GM12878 (cell line): ENCODE data around the gene CCDC107. TPM values are rescaled to one million over a fixed set of nuclear protein-coding genes. Genes with fewer than 3 reads are reported as not detected.

ENCODE experiments used
- ATAC-seq: fragments of 200-7000 bp; cut with Tn5 transposase; 3 replicates; pipeline ENCODE4 v1.9.1; 2020; ENCODE audit warnings: mild to moderate bottlenecking, moderate library complexity
- BruUV-seq: library from RNA; stranded (reverse); fragments of 400-500 nt; replicated peaks from 2 replicates; lab custom pipeline; 2021; lab: Mats Ljungman, UMichigan
- CTCF ChIA-PET: fragments of 300-600 bp; sonication (Branson Sonifier 250); formaldehyde crosslinking; extraction: SDS; loops from one replicate; lab custom pipeline; 2021; ENCODE audit warnings: inconsistent platforms; lab: Yijun Ruan, JAX
- POLR2A ChIA-PET: fragments of 350-600 bp; formaldehyde crosslinking; extraction: SDS; loops from one replicate; lab custom pipeline; 2021; ENCODE audit warnings: inconsistent platforms; lab: Charles Lee
- RAD21 ChIA-PET: fragments of 300-600 bp; sonication (Branson Sonifier 250); formaldehyde crosslinking; loops from one replicate; lab custom pipeline; 2023; ENCODE audit warnings: antibody characterized with exemption; ENCODE audit not compliant: unreplicated experiment; lab: Charles Lee
- SMC1A ChIA-PET: fragments of 300-600 bp; sonication (Branson Sonifier 250); formaldehyde crosslinking; loops from one replicate; lab custom pipeline; 2023; ENCODE audit not compliant: unreplicated experiment, uncharacterized antibody; lab: Charles Lee
- DNase-seq: peaks from one replicate; pipeline ENCODE4 v3.0.0-alpha.2; 2011; ENCODE audit warnings: low read depth, low spot score
- FAIRE-seq: peaks from 3 replicates; lab custom pipeline; 2011; peaks lifted over from hg19 to GRCh38; lab: Jason Lieb, UNC
- H2AFZ ChIP-seq: 2 replicates; pipeline ENCODE4 v1.6.0; 2011; ENCODE audit warnings: low read depth, low read length, control low read depth; ENCODE audit not compliant: control insufficient read depth
- H3K27ac ChIP-seq: 2 replicates; pipeline ENCODE4 v1.5.1; 2011; ENCODE audit warnings: control low read depth; ENCODE audit not compliant: control insufficient read depth, insufficient read depth
- H3K27me3 ChIP-seq, 2 experiments: replicated peaks in 1 of 2; 2 replicates each; pipeline versions ENCODE4 v1.6.0 to v1.6.1; 2011; ENCODE audit warnings: low read length in 1 of 2; ENCODE audit not compliant: control insufficient read depth in 2 of 2, insufficient read depth in 2 of 2
- H3K36me3 ChIP-seq, 2 experiments: 2 replicates each; pipeline ENCODE4 v1.5.1; 2011; ENCODE audit warnings: low read length in 1 of 2; ENCODE audit not compliant: control insufficient read depth in 2 of 2, insufficient read depth in 2 of 2
- H3K4me1 ChIP-seq: 2 replicates; pipeline ENCODE4 v1.6.1; 2011; ENCODE audit warnings: mild to moderate bottlenecking, low read length, moderate library complexity, mixed read lengths; ENCODE audit not compliant: control insufficient read depth, insufficient read depth
- H3K4me2 ChIP-seq: 2 replicates; pipeline ENCODE4 v1.6.0; 2011; ENCODE audit warnings: control low read depth; ENCODE audit not compliant: control insufficient read depth, insufficient read depth
- H3K4me3 ChIP-seq: fragments of 200-600 bp; sonication (generic); 2 replicates; pipeline ENCODE4 v1.5.1; 2016
- H3K79me2 ChIP-seq: 2 replicates; pipeline ENCODE4 v1.6.0; 2011; ENCODE audit warnings: low read length; ENCODE audit not compliant: control insufficient read depth, insufficient read depth
- H3K9ac ChIP-seq: 2 replicates; pipeline ENCODE4 v1.8.0; 2011; ENCODE audit warnings: low read length, control low read depth, mixed read lengths; ENCODE audit not compliant: control insufficient read depth, insufficient read depth
- H3K9me3 ChIP-seq: replicated peaks from 3 replicates; pipeline ENCODE4 v1.5.1; 2011; ENCODE audit warnings: mild to moderate bottlenecking, low read length; ENCODE audit not compliant: control insufficient read depth, insufficient read depth
- H4K20me1 ChIP-seq: 2 replicates; pipeline ENCODE4 v1.6.0; 2011; ENCODE audit not compliant: control insufficient read depth, insufficient read depth
- HDAC6 ChIP-seq: fragments of 200-600 bp; sonication (generic); IDR thresholded peaks from one replicate; pipeline ENCODE4 v1.8.0; 2017; ENCODE audit warnings: antibody characterized with exemption; ENCODE audit not compliant: unreplicated experiment
- RAD21 ChIP-seq: IDR thresholded peaks from 2 replicates; pipeline ENCODE4 v1.6.1; 2011; ENCODE audit warnings: mild to moderate bottlenecking, low read depth, low read length, moderate library complexity; ENCODE audit not compliant: insufficient read depth
- STAT3 ChIP-seq: IDR thresholded peaks from 2 replicates; pipeline ENCODE4 v1.6.1; 2011; ENCODE audit warnings: low read depth, low read length, improper control_type of control experiment
- TCF7 ChIP-seq: IDR thresholded peaks from 2 replicates; pipeline ENCODE4 v1.6.1; 2014; ENCODE audit warnings: antibody characterized with exemption, borderline replicate concordance
- YBX1 ChIP-seq: fragments of 450-650 bp; IDR thresholded peaks from 2 replicates; pipeline ENCODE4 v1.6.1; 2016; ENCODE audit warnings: antibody characterized with exemption
- ZZZ3 ChIP-seq: IDR thresholded peaks from 2 replicates; pipeline ENCODE4 v1.6.1; 2011; ENCODE audit warnings: low read depth; ENCODE audit not compliant: control insufficient read depth, insufficient read length
- WGBS: methylation state at CpG from one replicate; pipeline ENCODE4 v1.1.6; 2016; ENCODE audit warnings: low lambda C conversion rate; ENCODE audit not compliant: insufficient replicate concordance, insufficient coverage; ENCODE audit errors: missing lambda C conversion rate; 5-methylcytosine and 5-hydroxymethylcytosine counted together
- in situ Hi-C: fragments of 300-500 bp; cut with MboI; formaldehyde crosslinking; loops from 9 replicates; pipeline ENCODE4 v1.14.3; 2018; ENCODE audit warnings: mixed read lengths
- intact Hi-C: fragments of 100-400 bp; cut with micrococcal nuclease; formaldehyde crosslinking; loops from one replicate; pipeline ENCODE4 v1.14.2; 2022; ENCODE audit not compliant: unreplicated experiment
- polyA plus RNA-seq, 11 experiments: library from polyadenylated mRNA; depleted of rRNA in 4 of 11; unstranded in 6 of 11; stranded (reverse) in 5 of 11; fragments of >200 nt; fragmentation: Nextera tagmentation in 4 of 11; fragmentation: Illumina TruSeq in 1 of 11; extraction: Ambion mirVana in 4 of 11; extraction: Trizol in 1 of 11; gene quantifications; 1 replicate in 1 of 11; 2 replicates in 10 of 11; pipeline versions ENCODE4 v1.2.1 to v1.2.3, GENCODE V29; 2011 to 2016; ENCODE audit warnings: inconsistent platforms in 2 of 11, missing spikeins in 2 of 11, low read depth in 1 of 11
- total RNA-seq, 4 experiments: library from RNA; depleted of rRNA in 3 of 4; stranded (reverse); fragments of >200 nt in 3 of 4; fragmentation: Illumina TruSeq in 1 of 4; extraction: Trizol in 1 of 4; gene quantifications; 2 replicates each; pipeline versions ENCODE4 v1.2.1 to v1.2.3, GENCODE V29; 2013 to 2021
- TF ChIP-seq, protein P1 (sequence below): fragments of 150-350 bp; IDR thresholded peaks from 2 replicates; pipeline ENCODE4 v1.6.1; 2014; ENCODE audit warnings: mild to moderate bottlenecking, low read depth, low read length
- TF ChIP-seq, protein P2 (sequence below): IDR thresholded peaks from 2 replicates; pipeline ENCODE4 v1.6.1; 2011; ENCODE audit warnings: low read depth, low read length, improper control_type of control experiment, borderline replicate concordance
- TF ChIP-seq, protein P3 (sequence below): fragments of 450-650 bp; IDR thresholded peaks from 2 replicates; pipeline ENCODE4 v1.6.1; 2018; ENCODE audit warnings: mild to moderate bottlenecking, low read depth, moderate library complexity; ENCODE audit not compliant: partially characterized antibody

The CCDC107 gene
- total and polyA plus RNA-seq, 10 of the 15 experiments (the other 5 are each of a cell fraction or from before 2014, with no cell fraction given), result 0.19 to 18.3 (median 10.6) TPM

DNA sequence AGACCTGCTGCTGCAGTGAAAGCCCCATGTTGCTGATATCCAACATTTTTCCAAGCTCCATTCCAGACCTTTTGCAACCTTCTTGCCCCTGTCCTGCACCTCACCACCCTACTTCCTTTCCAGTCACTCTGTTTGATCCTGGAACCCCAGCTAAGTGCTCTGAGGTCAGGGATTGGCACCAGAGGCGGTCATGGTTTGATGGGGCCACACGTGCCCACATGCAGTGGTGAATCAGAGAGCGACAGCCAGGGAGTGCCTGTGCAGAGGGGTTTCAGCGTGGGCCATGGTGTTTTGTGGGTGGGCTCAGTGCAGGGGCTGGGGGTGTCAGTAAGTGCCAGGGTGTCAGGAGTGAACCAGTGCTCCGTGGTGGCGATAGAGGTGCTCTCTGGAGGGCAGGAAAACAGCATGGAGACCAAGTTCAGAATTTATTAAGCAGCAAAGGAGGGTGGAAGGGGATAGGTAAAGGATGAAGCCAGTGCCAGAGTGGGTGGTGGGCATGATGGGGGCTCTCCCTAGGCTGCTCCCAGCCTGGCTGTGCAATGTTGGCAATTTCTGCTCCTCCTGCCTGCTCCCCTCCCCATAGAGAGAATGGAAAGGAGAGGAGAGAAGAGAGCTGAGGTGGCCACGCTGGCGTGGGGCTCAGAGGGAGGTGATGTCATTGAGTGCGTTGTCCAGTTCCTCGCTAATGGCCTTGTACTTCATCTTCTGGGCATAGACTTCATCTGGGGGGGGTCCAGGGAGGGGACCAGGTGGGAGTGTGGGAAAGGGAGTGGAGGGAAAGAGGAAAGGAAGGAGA is 24.6 kb downstream of the CCDC107 start (continued):
- TF ChIP-seq YBX1 (no peak), ZZZ3 (no peak), STAT3 (no peak), RAD21 (no peak), TCF7 (no peak)
- TF ChIP-seq, all 136 proteins: peak for 0

DNA sequence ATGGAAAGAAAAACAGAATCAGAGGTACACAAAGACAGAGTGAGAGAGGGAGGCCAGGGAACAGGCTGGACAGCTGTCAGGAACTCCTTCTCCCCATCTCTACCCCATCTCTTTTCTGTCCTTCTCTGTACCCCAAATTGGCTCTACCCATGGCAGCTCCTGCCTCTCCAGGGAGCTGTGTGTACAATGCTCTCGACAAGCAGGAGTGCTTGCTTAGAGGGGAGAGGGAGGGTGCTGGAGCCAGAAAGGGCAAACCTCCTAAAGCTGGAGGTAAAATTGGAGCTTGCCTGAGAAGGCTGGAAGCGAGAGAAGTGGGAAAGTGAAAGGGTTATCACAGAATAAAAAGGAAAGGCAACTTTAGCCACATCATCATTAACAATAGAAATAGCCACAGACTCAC is 25.2 kb downstream of the CCDC107 start:
- Histone ChIP-seq H3K27ac (no peak overlapping the region), H3K4me1 (peaks cover 8% of the 10 kb centered on the region), H4K20me1 (no peaks in the 10 kb centered on the region), H3K27me3 (no peaks in the 10 kb centered on the region; a peak in 1 of 4 replicates), H3K4me3 (no peak overlapping the region), H2AFZ (no peak overlapping the region), H3K36me3 (no peaks in the 10 kb centered on the region), H3K4me2 (no peak overlapping the region), H3K9ac (no peak overlapping the region), H3K9me3 (no peaks in the 10 kb centered on the region), H3K79me2 (no peaks in the 10 kb centered on the region)
- TF ChIP-seq, protein P1, sequence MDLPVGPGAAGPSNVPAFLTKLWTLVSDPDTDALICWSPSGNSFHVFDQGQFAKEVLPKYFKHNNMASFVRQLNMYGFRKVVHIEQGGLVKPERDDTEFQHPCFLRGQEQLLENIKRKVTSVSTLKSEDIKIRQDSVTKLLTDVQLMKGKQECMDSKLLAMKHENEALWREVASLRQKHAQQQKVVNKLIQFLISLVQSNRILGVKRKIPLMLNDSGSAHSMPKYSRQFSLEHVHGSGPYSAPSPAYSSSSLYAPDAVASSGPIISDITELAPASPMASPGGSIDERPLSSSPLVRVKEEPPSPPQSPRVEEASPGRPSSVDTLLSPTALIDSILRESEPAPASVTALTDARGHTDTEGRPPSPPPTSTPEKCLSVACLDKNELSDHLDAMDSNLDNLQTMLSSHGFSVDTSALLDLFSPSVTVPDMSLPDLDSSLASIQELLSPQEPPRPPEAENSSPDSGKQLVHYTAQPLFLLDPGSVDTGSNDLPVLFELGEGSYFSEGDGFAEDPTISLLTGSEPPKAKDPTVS, result no peak
- TF ChIP-seq HDAC6, result no peak
- TF ChIP-seq, protein P2, sequence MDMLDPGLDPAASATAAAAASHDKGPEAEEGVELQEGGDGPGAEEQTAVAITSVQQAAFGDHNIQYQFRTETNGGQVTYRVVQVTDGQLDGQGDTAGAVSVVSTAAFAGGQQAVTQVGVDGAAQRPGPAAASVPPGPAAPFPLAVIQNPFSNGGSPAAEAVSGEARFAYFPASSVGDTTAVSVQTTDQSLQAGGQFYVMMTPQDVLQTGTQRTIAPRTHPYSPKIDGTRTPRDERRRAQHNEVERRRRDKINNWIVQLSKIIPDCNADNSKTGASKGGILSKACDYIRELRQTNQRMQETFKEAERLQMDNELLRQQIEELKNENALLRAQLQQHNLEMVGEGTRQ, result no peak
- TF ChIP-seq, protein P3, sequence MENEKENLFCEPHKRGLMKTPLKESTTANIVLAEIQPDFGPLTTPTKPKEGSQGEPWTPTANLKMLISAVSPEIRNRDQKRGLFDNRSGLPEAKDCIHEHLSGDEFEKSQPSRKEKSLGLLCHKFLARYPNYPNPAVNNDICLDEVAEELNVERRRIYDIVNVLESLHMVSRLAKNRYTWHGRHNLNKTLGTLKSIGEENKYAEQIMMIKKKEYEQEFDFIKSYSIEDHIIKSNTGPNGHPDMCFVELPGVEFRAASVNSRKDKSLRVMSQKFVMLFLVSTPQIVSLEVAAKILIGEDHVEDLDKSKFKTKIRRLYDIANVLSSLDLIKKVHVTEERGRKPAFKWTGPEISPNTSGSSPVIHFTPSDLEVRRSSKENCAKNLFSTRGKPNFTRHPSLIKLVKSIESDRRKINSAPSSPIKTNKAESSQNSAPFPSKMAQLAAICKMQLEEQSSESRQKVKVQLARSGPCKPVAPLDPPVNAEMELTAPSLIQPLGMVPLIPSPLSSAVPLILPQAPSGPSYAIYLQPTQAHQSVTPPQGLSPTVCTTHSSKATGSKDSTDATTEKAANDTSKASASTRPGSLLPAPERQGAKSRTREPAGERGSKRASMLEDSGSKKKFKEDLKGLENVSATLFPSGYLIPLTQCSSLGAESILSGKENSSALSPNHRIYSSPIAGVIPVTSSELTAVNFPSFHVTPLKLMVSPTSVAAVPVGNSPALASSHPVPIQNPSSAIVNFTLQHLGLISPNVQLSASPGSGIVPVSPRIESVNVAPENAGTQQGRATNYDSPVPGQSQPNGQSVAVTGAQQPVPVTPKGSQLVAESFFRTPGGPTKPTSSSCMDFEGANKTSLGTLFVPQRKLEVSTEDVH, result no peak
- no peak for FAIRE-seq
- no TSS peak for BruUV-seq
- ATAC-seq, result no peak
- intact Hi-C loops (no loop called here), in situ Hi-C loops (no loop called here)
- 10% methylated on average over 2 of the region's 2 CpGs for WGBS
- SMC1A ChIA-PET, result interaction anchor here (0.9 to 1.1 kb wide), 3 partner anchors 8 to 44 kb away, joined by 3 to 4 read pairs (median 4); no protein-coding TSS in a partner anchor
- no peak for DNase-seq
- CTCF ChIA-PET, result interaction anchor here (0.8 to 5.0 kb wide), 4 partner anchors 8 to 66 kb away, joined by 3 to 39 read pairs (median 4); no protein-coding TSS in a partner anchor
- POLR2A ChIA-PET, result interaction anchor here (2.7 kb wide), 1 partner anchor 13 kb away, joined by 8 read pairs; no protein-coding TSS in a partner anchor
- RAD21 ChIA-PET, result interaction anchor here (1.0 to 1.3 kb wide), 2 partner anchors 13 to 24 kb away, joined by 3 read pairs; no protein-coding TSS in a partner anchor
